K562 (cell line): ENCODE results near the gene ZDHHC5. TPM values are rescaled to one million over a fixed set of nuclear protein-coding genes. Genes with fewer than 3 reads are reported as not detected.

Experiments used
- ARID1B ChIP-seq: fragments of 450-650 bp; IDR thresholded peaks from 2 replicates; pipeline ENCODE4 v1.6.1; 2016; ENCODE audit warnings: antibody characterized with exemption, mild to moderate bottlenecking, inconsistent platforms
- BRD4 ChIP-seq: fragments of 200-600 bp; sonication (generic); IDR thresholded peaks from 2 replicates; pipeline ENCODE4 v1.6.1; 2017; ENCODE audit warnings: inconsistent platforms
- CHD2 ChIP-seq: IDR thresholded peaks from 2 replicates; pipeline ENCODE4 v1.6.1; 2011; ENCODE audit warnings: low read depth, low read length
- CXXC5 ChIP-seq: fragments of 250-450 bp; sonication (Bioruptor Pico); IDR thresholded peaks from 2 replicates; pipeline ENCODE4 v1.8.0; 2022; ENCODE audit warnings: inconsistent platforms, mild to moderate bottlenecking, moderate library complexity
- DDX20 ChIP-seq: fragments of 450-650 bp; IDR thresholded peaks from 2 replicates; pipeline ENCODE4 v1.6.1; 2016; ENCODE audit warnings: missing genetic modification characterization, low read depth, mild to moderate bottlenecking, missing compliant biosample characterization, moderate library complexity
- FIP1L1 ChIP-seq: fragments of 200-400 bp; formaldehyde crosslinking; IDR thresholded peaks from 2 replicates; pipeline ENCODE4 v1.6.1; 2018; ENCODE audit warnings: mild to moderate bottlenecking, low read depth, low read length; ENCODE audit not compliant: poor library complexity, severe bottlenecking
- FOSL1 ChIP-seq: fragments of 200-800 bp; sonication (Bioruptor generic); conservative IDR thresholded peaks from 2 replicates; pipeline ENCODE4 v1.6.1; 2016; ENCODE audit warnings: missing genetic modification characterization, missing compliant biosample characterization
- FOXA1 ChIP-seq: fragments of 450-650 bp; IDR thresholded peaks from 2 replicates; pipeline ENCODE4 v1.6.1; 2016; ENCODE audit warnings: mild to moderate bottlenecking, borderline replicate concordance
- FOXK2 ChIP-seq, 2 experiments: fragments of 450-650 bp; IDR thresholded peaks in 1 of 2; conservative IDR thresholded peaks in 1 of 2; 2 replicates each; pipeline ENCODE4 v1.6.1; 2016; ENCODE audit warnings: low read depth in 2 of 2, mild to moderate bottlenecking in 1 of 2
- HMGN3 ChIP-seq: IDR thresholded peaks from 2 replicates; pipeline ENCODE4 v1.6.1; 2011; ENCODE audit warnings: borderline replicate concordance, low read depth, mild to moderate bottlenecking, mixed read lengths, low read length; ENCODE audit not compliant: insufficient read length; ENCODE audit errors: extremely low read depth
- HOXB6 ChIP-seq: fragments of 250-450 bp; sonication (Bioruptor Pico); IDR thresholded peaks from 2 replicates; pipeline ENCODE4 v1.5.1; 2022; ENCODE audit warnings: mild to moderate bottlenecking, borderline replicate concordance
- IRF9 ChIP-seq: fragments of 450-650 bp; IDR thresholded peaks from 2 replicates; pipeline ENCODE4 v1.6.1; 2016; ENCODE audit warnings: missing biosample characterization, missing genetic modification characterization
- KDM2B ChIP-seq: fragments of 250-450 bp; sonication (Bioruptor Pico); IDR thresholded peaks from 2 replicates; pipeline ENCODE4 v1.8.0; 2021; ENCODE audit warnings: mild to moderate bottlenecking, moderate library complexity
- KLF13 ChIP-seq: fragments of 450-650 bp; IDR thresholded peaks from 2 replicates; pipeline ENCODE4 v1.6.1; 2016; ENCODE audit warnings: missing genetic modification characterization, low read depth, mild to moderate bottlenecking, missing compliant biosample characterization, moderate library complexity, borderline replicate concordance
- MYNN ChIP-seq, 2 experiments: sonication (generic); formaldehyde crosslinking in 1 of 2; IDR thresholded peaks; 2 replicates each; pipeline versions ENCODE4 v1.5.0 to v1.6.1; 2016 to 2020; ENCODE audit warnings: antibody characterized with exemption in 1 of 2, missing genetic modification reagents in 1 of 2
- NR2C2 ChIP-seq, 2 experiments: fragments of 200-800 bp in 1 of 2; sonication (Bioruptor generic) in 1 of 2; sonication (generic) in 1 of 2; formaldehyde crosslinking in 1 of 2; IDR thresholded peaks; 2 replicates each; pipeline versions ENCODE4 v1.6.1 to v1.8.0; 2016 to 2022; ENCODE audit warnings: mild to moderate bottlenecking in 1 of 2, missing compliant biosample characterization in 1 of 2, missing genetic modification characterization in 1 of 2, missing genetic modification reagents in 1 of 2
- PHB2 ChIP-seq: fragments of 450-650 bp; IDR thresholded peaks from 2 replicates; pipeline ENCODE4 v1.6.1; 2017; ENCODE audit warnings: low read depth
- PTBP1 ChIP-seq: fragments of 200-400 bp; formaldehyde crosslinking; IDR thresholded peaks from 2 replicates; pipeline ENCODE4 v1.6.1; 2017; ENCODE audit warnings: low read depth, low read length
- PTTG1 ChIP-seq: fragments of 450-650 bp; IDR thresholded peaks from 2 replicates; pipeline ENCODE4 v1.6.1; 2016; ENCODE audit warnings: low read depth, mild to moderate bottlenecking, missing genetic modification characterization, missing compliant biosample characterization
- TAF15 ChIP-seq: fragments of 200-400 bp; formaldehyde crosslinking; IDR thresholded peaks from 2 replicates; pipeline ENCODE4 v1.6.1; 2017; ENCODE audit warnings: mild to moderate bottlenecking, low read depth, low read length, moderate library complexity
- TBL1XR1 ChIP-seq, 2 experiments: IDR thresholded peaks; 2 replicates each; pipeline ENCODE4 v1.6.1; 2012; ENCODE audit warnings: improper control_type of control experiment in 2 of 2, low read length in 2 of 2, mild to moderate bottlenecking in 1 of 2
- TBP ChIP-seq: optimal IDR thresholded peaks from 2 replicates; pipeline ENCODE3; 2011; ENCODE audit warnings: low read depth, low read length, improper control_type of control experiment
- TRIM28 ChIP-seq: fragments of 450-650 bp; IDR thresholded peaks from 2 replicates; pipeline ENCODE4 v1.6.1; 2017
- ZNF224 ChIP-seq: sonication (generic); formaldehyde crosslinking; IDR thresholded peaks from 2 replicates; pipeline ENCODE4 v1.8.0; 2022; ENCODE audit warnings: mild to moderate bottlenecking, missing genetic modification reagents
- ZNF347 ChIP-seq: fragments of 450-650 bp; formaldehyde crosslinking; IDR thresholded peaks from 2 replicates; pipeline ENCODE4 v1.4.0; 2020; ENCODE audit warnings: low read depth, mild to moderate bottlenecking, moderate library complexity
- ZNF444 ChIP-seq: fragments of 250-450 bp; sonication (Bioruptor Pico); IDR thresholded peaks from 2 replicates; pipeline ENCODE4 v1.4.0; 2020; ENCODE audit warnings: mild to moderate bottlenecking, moderate library complexity
- ZNF512 ChIP-seq: IDR thresholded peaks from 2 replicates; pipeline ENCODE4 v1.6.1; 2016; ENCODE audit warnings: missing genetic modification characterization, missing compliant biosample characterization
- polyA plus RNA-seq, 8 experiments: library from polyadenylated mRNA; depleted of rRNA in 4 of 8; stranded (reverse) in 5 of 8; unstranded in 3 of 8; fragments of >200 nt; fragmentation: Nextera tagmentation in 2 of 8; fragmentation: Illumina TruSeq in 1 of 8; extraction: Ambion mirVana in 2 of 8; extraction: Trizol in 1 of 8; gene quantifications; 2 replicates each; pipeline versions ENCODE4 v1.2.1 to v1.2.3, GENCODE V29; 2011 to 2014; ENCODE audit warnings: inconsistent platforms in 1 of 8, missing spikeins in 1 of 8
- total RNA-seq, 7 experiments: library from RNA; depleted of rRNA in 6 of 7; stranded (reverse); fragments of >200 nt in 6 of 7; fragmentation: Illumina TruSeq in 2 of 7; extraction: Trizol in 2 of 7; gene quantifications; 2 replicates each; pipeline versions ENCODE4 v1.2.1 to v1.2.3, GENCODE V29; 2011 to 2021; ENCODE audit warnings: low replicate concordance in 1 of 7

The ZDHHC5 gene
- total and polyA plus RNA-seq, 9 of the 15 experiments (the other 6 are each of a cell fraction or from before 2014, with no cell fraction given): 3.8 to 64.2 (median 35.9) TPM

GRCh38 chr11:57712256-57713150 lies 44.6 kb downstream of the ZDHHC5 start, which contains the start of gene TMX2 (continued):
- peak; percentile 60 to 72; a peak in 2 of 4 replicates for TF ChIP-seq FOXK2 (conservative IDR thresholded peaks at IDR 0.05 in 1 of 2, IDR thresholded peaks at IDR 0.05 in 1 of 2; ENCODE audit: low read depth in 2 of 2)
- TF ChIP-seq MYNN (IDR thresholded peaks at IDR 0.05): no peak
- TF ChIP-seq MYNN (CRISPR knock-in tag; IDR thresholded peaks at IDR 0.05): no peak
- TF ChIP-seq NR2C2 (CRISPR knock-in tag; IDR thresholded peaks at IDR 0.05): peak; percentile 95
- TF ChIP-seq NR2C2 (tag; IDR thresholded peaks at IDR 0.05): peak; percentile 100
- no peak for TF ChIP-seq DDX20
- no peak for TF ChIP-seq PTTG1 (tag)
- TF ChIP-seq HOXB6: no peak
- TF ChIP-seq ZNF512 (tag): no peak
- TF ChIP-seq PHB2: 0 out of 2 replicates have a peak, but pooled peaks have one; percentile 37
- no peak for TF ChIP-seq PTBP1
- TF ChIP-seq TBL1XR1 (IDR thresholded peaks at IDR 0.05; ENCODE audit: low read length in 2 of 2): no peak
- TF ChIP-seq FOSL1: no peak
- TF ChIP-seq ZNF444 (CRISPR knock-in tag): no peak
- TF ChIP-seq FIP1L1: no peak
- TF ChIP-seq FOXA1: no peak
- no peak for TF ChIP-seq TAF15
- 0 out of 2 replicates have a peak, but pooled peaks have one; percentile 26 for TF ChIP-seq BRD4
- no peak for TF ChIP-seq KDM2B (CRISPR knock-in tag)
- TF ChIP-seq HMGN3: no peak
- TF ChIP-seq ZNF224 (CRISPR knock-in tag): no peak
- TF ChIP-seq CXXC5 (CRISPR knock-in tag): peak; percentile 54
- no peak for TF ChIP-seq KLF13
- no peak for TF ChIP-seq IRF9 (tag)
- 0 out of 2 replicates have a peak, but pooled peaks have one; percentile 8 for TF ChIP-seq ARID1B
- no peak for TF ChIP-seq TRIM28
- no peak for TF ChIP-seq ZNF347 (CRISPR knock-in tag)
- TF ChIP-seq CHD2: peak; percentile 57
- peak; percentile 89 for TF ChIP-seq TBP
